Caki2 (cell line): ENCODE results near the gene CCDC177. TPM values are rescaled to one million over a fixed set of nuclear protein-coding genes. Genes with fewer than 3 reads are reported as not detected.
A peak's percentile ranks its signal among the peaks of the same experiment; 100 is the strongest.

ENCODE experiments used
- DNase-seq: peaks from one replicate; pipeline ENCODE4 v3.0.0-alpha.2; 2015; ENCODE audit warnings: low read depth
- in situ Hi-C: cut with HindIII; loops from 2 replicates; pipeline ENCODE4 v1.10.0; 2016; ENCODE audit warnings: low sequenced_read_pairs, low pct_unique_long_range_greater_than_20kb, mixed read lengths
- total RNA-seq: library from RNA; depleted of rRNA; stranded (reverse); fragments of >200 nt; shearing (Covaris generic); gene quantifications from 2 replicates; pipeline ENCODE4 v1.2.3, GENCODE V29; 2014; ENCODE audit warnings: low replicate concordance

The CCDC177 gene
- total RNA-seq, 1 experiment from 2014 or later, result not detected

GRCh38 chr14:69540654-69541335 lies 33.9 kb downstream of the CCDC177 start:
- DNase-seq, result no peak
- in situ Hi-C loops, result no loop called here

- in situ Hi-C loops, result no loop called here
- no peak for DNase-seq
Measured at GRCh38 chr14:69539631-69540410, 34.9 kb downstream of the CCDC177 start.

- in situ Hi-C loops, result no loop called here
- DNase-seq, result no peak
Measured at GRCh38 chr14:69538766-69539165, 35.9 kb downstream of the CCDC177 start.

DNA sequence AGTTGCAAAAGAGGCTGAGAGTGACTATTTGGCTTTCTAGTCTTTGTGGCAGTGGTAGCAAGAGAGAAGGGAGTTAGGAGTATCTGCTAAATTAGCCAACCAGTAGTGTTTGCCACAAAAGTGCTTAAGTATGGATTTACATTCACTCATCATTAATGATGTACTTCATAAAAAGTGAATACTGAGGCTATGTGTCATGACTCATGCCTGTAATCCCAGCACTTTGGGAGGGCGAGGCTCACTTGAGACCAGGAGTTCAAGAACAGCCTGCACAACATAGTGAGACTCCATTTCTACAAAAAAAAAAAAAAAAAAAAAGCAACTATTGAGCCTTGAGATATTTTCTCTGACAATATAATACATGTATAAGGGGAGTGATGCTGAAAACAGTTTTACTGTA lies 36.8 kb downstream of the CCDC177 start:
- no peak for DNase-seq
- in situ Hi-C loops, result no loop called here

GRCh38 chr14:69536971-69537370 lies 37.7 kb downstream of the CCDC177 start:
- in situ Hi-C loops, result no loop called here
- DNase-seq, result no peak

- DNase-seq, result peak; percentile 21
- in situ Hi-C loops, result no loop called here
Measured at GRCh38 chr14:69535230-69535848, 39.3 kb downstream of the CCDC177 start.

GRCh38 chr14:69532561-69533340 lies 41.9 kb downstream of the CCDC177 start:
- in situ Hi-C loops, result no loop called here
- no peak for DNase-seq

DNA sequence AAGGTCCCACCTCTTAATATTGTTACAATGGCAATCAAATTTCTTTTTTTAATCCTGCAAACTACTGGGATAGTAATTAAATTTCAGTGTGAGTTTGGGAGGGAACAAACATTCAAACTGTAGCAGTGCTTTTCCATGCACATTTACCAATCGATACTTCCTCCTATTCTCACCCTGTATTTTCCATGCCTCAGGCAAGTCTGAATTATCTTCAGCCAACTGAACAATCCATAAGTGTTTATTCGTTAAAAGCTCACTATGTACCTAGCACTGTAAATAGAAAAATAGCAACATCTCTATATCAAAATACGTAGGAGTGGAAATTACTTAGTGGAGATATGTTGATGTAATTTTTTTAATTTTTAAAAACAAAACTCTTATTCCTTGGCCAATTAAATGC lies 43.5 kb downstream of the CCDC177 start:
- DNase-seq, result no peak
- in situ Hi-C loops, result no loop called here

GRCh38 chr14:69530095-69530494 lies 44.6 kb downstream of the CCDC177 start:
- in situ Hi-C loops, result no loop called here
- no peak for DNase-seq

DNA sequence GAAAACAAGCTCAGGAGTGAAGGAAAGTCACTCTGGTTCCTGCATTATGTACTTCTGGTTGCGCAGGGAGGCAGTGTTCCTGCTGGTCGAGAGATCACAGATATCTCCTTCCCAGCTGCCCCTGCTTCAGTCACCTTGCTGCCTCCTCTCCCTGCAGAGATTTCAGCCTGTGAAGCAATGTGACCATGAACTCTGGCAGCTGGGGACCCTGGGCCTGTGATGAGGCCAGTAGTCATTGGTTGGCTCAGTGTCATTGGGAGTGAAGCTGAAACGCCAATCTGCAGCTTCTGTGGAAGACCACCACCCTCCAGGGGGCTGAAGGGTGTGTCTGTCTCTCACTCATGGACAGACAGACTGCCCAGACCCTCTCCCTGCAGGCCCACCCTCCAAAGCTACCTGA lies 45.1 kb downstream of the CCDC177 start:
- no peak for DNase-seq
- in situ Hi-C loops, result no loop called here

DNA sequence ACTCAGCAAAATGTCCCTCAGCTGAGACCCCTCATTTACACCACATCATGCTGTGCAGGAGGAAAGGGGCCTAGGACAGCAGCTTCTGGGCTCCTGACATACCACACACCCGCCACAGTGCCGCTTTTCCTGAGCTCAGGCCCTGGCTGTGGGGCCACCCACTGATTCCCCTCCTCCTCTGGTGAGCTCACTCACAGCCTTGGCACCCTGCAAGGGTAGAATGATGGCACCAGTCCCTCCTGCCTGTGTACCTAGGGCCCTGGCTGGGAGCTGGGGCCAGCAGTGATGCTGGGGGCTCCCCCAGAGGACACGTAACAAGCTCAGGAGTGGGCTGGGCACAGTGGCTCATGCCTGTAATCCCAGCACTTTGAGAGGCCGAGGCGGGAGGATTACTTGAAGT lies 45.7 kb downstream of the CCDC177 start:
- no peak for DNase-seq
- in situ Hi-C loops, result no loop called here

DNA sequence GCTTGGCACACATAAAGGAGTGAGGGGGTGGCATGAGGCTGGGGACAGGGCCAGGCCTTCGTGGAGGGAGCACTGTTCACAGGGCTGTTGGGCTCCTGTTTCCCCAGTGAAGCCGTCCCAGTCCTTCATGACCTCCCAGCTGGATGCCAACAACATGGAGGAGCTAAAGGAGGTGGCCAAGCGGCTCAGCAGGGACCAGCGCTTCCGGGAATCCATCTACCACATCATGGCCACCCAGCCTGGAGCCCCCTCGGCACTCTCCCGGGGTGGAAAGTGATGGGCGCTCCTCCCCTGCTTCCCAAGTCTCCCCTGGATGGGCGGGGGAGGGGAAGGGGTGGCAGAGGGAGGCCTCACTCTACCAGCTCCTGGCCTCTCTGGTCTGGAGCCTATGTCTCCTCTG lies 46.5 kb downstream of the CCDC177 start:
- in situ Hi-C loops, result no loop called here
- DNase-seq, result no peak

DNA sequence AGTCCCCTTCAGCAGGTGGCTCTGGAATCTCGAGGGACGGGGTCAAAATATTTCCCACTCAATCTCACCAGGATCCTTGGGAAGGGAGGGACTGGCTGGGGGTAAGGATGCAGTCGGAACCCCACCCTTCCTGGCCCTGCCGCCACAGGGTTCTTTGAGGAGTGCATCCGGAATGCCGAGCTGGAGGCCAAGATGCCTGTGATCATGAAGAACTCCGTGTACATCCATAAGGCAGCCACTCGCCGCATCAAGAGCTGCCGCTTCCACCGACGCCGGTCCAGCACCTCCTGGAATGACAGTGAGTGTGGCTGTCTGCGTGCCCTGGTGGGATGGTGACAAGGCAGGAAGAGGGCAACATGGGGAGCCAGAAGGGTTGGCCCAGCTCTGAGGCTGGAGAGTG lies 47.0 kb downstream of the CCDC177 start:
- DNase-seq, result no peak
- in situ Hi-C loops, result no loop called here

GRCh38 chr14:69525896-69526295 lies 48.8 kb downstream of the CCDC177 start:
- DNase-seq, result no peak
- in situ Hi-C loops, result no loop called here

- in situ Hi-C loops, result no loop called here
Measured at GRCh38 chr14:69522026-69522425, 52.6 kb downstream of the CCDC177 start.

More at GRCh38 chr14:69522026-69522425, 52.6 kb downstream of the CCDC177 start:
- no peak for DNase-seq
